Thoracic aorta (tissue), 2 donors: ENCODE data around the gene TTC39B. TPM values are rescaled to one million over a fixed set of nuclear protein-coding genes. Genes with fewer than 3 reads are reported as not detected.
A peak's percentile ranks its signal among the peaks of the same experiment; 100 is the strongest.

ENCODE experiments used
- ATAC-seq: fragments of 150-250 bp; one replicate; pipeline ENCODE4 v1.8.0; 2017; ENCODE audit warnings: low read depth; ENCODE audit not compliant: insufficient number of reproducible peaks, low FRiP score
- DNase-seq: peaks from one replicate; pipeline ENCODE4 v3.0.0-alpha.2; 2020; ENCODE audit warnings: low spot score
- H3K27ac ChIP-seq, 2 donors: fragments of 200-600 bp; sonication (generic); 1 replicate in 1 of 2; 2 replicates in 1 of 2; pipeline ENCODE4 v1.5.1; 2016; ENCODE audit warnings: mild to moderate bottlenecking in 2 of 2, moderate library complexity in 2 of 2
- H3K27me3 ChIP-seq: fragments of 200-600 bp; sonication (generic); replicated peaks from 2 replicates; pipeline ENCODE4 v1.6.0; 2016; ENCODE audit warnings: mild to moderate bottlenecking; ENCODE audit not compliant: insufficient read depth
- H3K36me3 ChIP-seq: fragments of 200-600 bp; sonication (generic); one replicate; pipeline ENCODE4 v1.5.1; 2016
- H3K4me1 ChIP-seq, 2 donors: fragments of 200-600 bp; sonication (generic); 1 replicate in 1 of 2; 2 replicates in 1 of 2; pipeline versions ENCODE4 v1.5.1 to v1.6.0; 2016; ENCODE audit warnings: low read depth in 2 of 2, mild to moderate bottlenecking in 1 of 2; ENCODE audit not compliant: control insufficient read depth in 1 of 2
- H3K4me3 ChIP-seq: fragments of 200-600 bp; sonication (generic); 2 replicates; pipeline ENCODE4 v1.5.1; 2016; ENCODE audit warnings: mild to moderate bottlenecking
- H3K9me3 ChIP-seq: fragments of 200-600 bp; sonication (generic); 2 replicates; pipeline ENCODE4 v1.5.1; 2016
- total RNA-seq, 2 donors: library from RNA; depleted of rRNA; stranded (reverse); fragments of >200 nt; gene quantifications; one replicate each; pipeline versions ENCODE4 v1.1.0 to v1.2.3, GENCODE V29; 2016
- TF ChIP-seq, protein P1 (sequence below): fragments of 200-600 bp; sonication (generic); IDR thresholded peaks from one replicate; pipeline ENCODE4 v1.5.1; 2019; ENCODE audit warnings: antibody characterized with exemption

The TTC39B gene
- total RNA-seq, 2 donors from 2014 or later = 24.2 to 46.7 TPM

DNA sequence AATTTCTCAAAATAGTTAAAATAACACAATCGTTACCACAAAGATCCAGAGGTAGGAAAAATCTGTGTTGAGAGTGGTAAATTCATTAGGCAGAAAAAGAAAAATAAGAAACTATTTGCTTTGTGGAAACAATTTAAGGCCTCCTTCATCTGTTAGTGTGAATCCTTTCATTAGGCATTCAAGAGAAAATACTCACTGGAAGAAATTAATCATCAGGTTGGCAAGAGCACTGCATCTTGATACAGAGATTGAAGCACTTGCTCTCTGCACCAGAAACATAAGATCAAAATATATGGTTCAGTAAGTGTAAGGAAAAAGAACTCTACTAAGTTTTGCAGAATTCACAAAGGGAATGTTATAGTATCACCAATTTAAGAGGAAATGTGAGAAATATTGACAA lies 44.4 kb downstream of the TTC39B start:
- no peak for ATAC-seq
- no peaks in the 10 kb centered on the region for H3K9me3 ChIP-seq

DNA sequence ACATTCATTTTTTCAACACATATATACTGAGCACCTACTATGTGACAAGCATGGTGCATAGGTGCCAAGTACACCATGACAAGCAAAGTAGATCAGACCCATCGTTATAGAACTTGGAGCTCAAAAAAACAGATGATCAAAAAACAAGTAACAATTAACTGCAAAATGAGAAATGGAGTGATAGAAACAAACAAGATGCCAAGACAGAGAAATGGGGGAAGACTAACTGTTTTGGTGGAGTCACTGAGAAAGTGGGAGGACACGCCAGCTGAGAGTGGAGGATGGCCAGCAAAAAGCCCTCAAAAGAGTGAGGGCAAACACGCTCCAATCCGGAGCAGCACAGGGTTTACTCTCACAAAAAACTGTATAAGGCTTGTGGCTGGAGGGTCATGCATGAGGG lies 50.6 kb downstream of the TTC39B start:
- DNase-seq (no peak), ATAC-seq (no peak)
- peaks cover 22 to 38% of the 10 kb centered on the region in 2 donors for H3K4me1 ChIP-seq
- H3K27me3 ChIP-seq = no peaks in the 10 kb centered on the region
- no peaks in the 10 kb centered on the region for H3K36me3 ChIP-seq
- TF ChIP-seq, protein P1, sequence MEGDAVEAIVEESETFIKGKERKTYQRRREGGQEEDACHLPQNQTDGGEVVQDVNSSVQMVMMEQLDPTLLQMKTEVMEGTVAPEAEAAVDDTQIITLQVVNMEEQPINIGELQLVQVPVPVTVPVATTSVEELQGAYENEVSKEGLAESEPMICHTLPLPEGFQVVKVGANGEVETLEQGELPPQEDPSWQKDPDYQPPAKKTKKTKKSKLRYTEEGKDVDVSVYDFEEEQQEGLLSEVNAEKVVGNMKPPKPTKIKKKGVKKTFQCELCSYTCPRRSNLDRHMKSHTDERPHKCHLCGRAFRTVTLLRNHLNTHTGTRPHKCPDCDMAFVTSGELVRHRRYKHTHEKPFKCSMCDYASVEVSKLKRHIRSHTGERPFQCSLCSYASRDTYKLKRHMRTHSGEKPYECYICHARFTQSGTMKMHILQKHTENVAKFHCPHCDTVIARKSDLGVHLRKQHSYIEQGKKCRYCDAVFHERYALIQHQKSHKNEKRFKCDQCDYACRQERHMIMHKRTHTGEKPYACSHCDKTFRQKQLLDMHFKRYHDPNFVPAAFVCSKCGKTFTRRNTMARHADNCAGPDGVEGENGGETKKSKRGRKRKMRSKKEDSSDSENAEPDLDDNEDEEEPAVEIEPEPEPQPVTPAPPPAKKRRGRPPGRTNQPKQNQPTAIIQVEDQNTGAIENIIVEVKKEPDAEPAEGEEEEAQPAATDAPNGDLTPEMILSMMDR = no peak
- H3K27ac ChIP-seq = no peak overlapping the region
- no peak overlapping the region for H3K4me3 ChIP-seq
- no peaks in the 10 kb centered on the region for H3K9me3 ChIP-seq

More for the DNA sequence above, 44.4 kb downstream of the TTC39B start:
- no peaks in the 10 kb centered on the region for H3K27me3 ChIP-seq
- TF ChIP-seq, protein P1 = no peak
- peaks cover 34 to 60% of the 10 kb centered on the region in 2 donors for H3K4me1 ChIP-seq
- no peaks in the 10 kb centered on the region for H3K36me3 ChIP-seq
- H3K4me3 ChIP-seq = no peak overlapping the region
- no peak for DNase-seq
- peak overlapping the region; percentile 67 to 78 for H3K27ac ChIP-seq

DNA sequence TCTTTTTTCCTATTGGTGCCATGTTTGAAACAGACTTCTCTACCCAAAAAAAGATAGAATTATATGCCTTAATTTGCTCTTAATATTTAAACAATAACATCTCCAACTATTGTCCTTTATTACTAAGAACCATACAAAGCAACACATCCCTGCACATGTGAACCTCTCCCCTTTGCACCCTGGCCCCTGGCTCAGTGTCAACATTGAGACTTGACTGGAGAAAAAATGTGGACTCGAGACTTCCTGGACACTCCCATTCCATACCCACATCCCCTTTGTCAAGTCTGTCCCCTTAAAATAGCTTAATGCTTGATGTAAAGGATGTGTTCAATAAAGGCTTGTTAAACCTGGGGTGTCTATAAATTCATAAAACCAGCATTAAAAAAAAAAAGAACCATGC lies 53.2 kb downstream of the TTC39B start:
- H3K36me3 ChIP-seq = no peaks in the 10 kb centered on the region
- TF ChIP-seq, protein P1 = no peak
- no peak overlapping the region for H3K27ac ChIP-seq
- ATAC-seq (no peak), DNase-seq (no peak)
- no peaks in the 10 kb centered on the region for H3K9me3 ChIP-seq
- no peak overlapping the region for H3K4me3 ChIP-seq
- H3K27me3 ChIP-seq = no peaks in the 10 kb centered on the region
- peaks cover 10 to 33% of the 10 kb centered on the region in 2 donors for H3K4me1 ChIP-seq

DNA sequence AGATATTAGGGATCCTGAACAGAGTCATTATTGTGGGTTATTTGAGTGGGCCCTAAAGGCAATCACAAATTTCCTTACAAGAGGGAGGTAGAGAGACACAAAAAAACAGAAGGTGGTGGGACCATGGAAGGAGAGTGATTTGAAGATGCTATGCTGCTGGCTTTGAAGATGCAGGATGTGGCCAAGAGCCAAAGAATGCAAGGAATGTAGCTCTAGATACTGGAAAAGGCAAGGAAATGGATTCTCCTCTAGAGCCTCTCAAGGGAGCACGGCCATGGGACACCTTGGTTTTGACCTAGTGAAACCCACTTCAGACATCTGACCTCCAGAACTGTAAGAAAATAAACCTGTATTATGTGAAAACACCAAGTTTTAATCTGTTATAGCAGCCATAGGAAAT lies 53.8 kb downstream of the TTC39B start:
- TF ChIP-seq, protein P1 = no peak
- Histone ChIP-seq H3K36me3 (no peaks in the 10 kb centered on the region), H3K4me1 (peaks cover 16 to 33% of the 10 kb centered on the region in 2 donors)

DNA sequence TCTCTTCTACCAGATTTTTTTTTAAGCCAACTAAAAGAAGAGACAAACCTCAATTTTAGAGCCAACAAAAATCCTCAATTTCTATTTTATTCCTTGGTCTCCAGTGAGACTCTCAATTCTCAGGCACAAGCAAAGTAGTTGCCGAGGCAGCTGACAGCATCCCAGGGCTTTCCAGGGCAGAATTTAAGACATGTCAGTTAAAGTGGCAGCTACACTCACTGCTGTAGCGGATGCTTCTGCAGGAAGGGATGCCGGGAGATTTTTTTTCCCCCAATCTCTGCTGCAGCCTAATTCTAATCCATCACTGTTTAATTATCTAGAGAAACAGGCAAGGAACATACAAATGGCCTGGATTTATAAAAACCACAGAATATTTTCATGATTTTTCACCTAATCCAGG lies 57.0 kb downstream of the TTC39B start:
- TF ChIP-seq, protein P1 = no peak
- H3K27ac ChIP-seq = peak overlapping the region; percentile 65 to 80
- H3K9me3 ChIP-seq = no peaks in the 10 kb centered on the region
- H3K4me3 ChIP-seq = peak overlapping the region; percentile 31
- peaks cover 18 to 58% of the 10 kb centered on the region in 2 donors for H3K4me1 ChIP-seq
- no peaks in the 10 kb centered on the region for H3K27me3 ChIP-seq
- DNase-seq (no peak), ATAC-seq (no peak)
- no peaks in the 10 kb centered on the region for H3K36me3 ChIP-seq

More for the DNA sequence above, 53.8 kb downstream of the TTC39B start:
- H3K27ac ChIP-seq = no peak overlapping the region
- DNase-seq (no peak), ATAC-seq (no peak)
- no peaks in the 10 kb centered on the region for H3K27me3 ChIP-seq
- no peak overlapping the region for H3K4me3 ChIP-seq
- no peaks in the 10 kb centered on the region for H3K9me3 ChIP-seq
